ENCODE data around the gene TRAPPC11. TPM values are rescaled to one million over a fixed set of nuclear protein-coding genes. Genes with fewer than 3 reads are reported as not detected.

The TRAPPC11 gene
- total RNA-seq, 1 donor from 2014 or later = 33.5 TPM

- H3K9me3 Mint-ChIP-seq (ENCODE audit: unreplicated experiment) = no peaks in the 10 kb centered on the region
- H3K27me3 Mint-ChIP-seq (ENCODE audit: unreplicated experiment) = peaks cover 1% of the 10 kb centered on the region
- H3K4me3 Mint-ChIP-seq (ENCODE audit: unreplicated experiment) = no peak overlapping the region
- H3K36me3 Mint-ChIP-seq (ENCODE audit: low read depth, unreplicated experiment) = no peaks in the 10 kb centered on the region
- no peak overlapping the region for H3K27ac Mint-ChIP-seq (ENCODE audit: unreplicated experiment)
- H3K4me1 Mint-ChIP-seq (ENCODE audit: unreplicated experiment) = peaks cover 2% of the 10 kb centered on the region
- TF ChIP-seq, protein P1, sequence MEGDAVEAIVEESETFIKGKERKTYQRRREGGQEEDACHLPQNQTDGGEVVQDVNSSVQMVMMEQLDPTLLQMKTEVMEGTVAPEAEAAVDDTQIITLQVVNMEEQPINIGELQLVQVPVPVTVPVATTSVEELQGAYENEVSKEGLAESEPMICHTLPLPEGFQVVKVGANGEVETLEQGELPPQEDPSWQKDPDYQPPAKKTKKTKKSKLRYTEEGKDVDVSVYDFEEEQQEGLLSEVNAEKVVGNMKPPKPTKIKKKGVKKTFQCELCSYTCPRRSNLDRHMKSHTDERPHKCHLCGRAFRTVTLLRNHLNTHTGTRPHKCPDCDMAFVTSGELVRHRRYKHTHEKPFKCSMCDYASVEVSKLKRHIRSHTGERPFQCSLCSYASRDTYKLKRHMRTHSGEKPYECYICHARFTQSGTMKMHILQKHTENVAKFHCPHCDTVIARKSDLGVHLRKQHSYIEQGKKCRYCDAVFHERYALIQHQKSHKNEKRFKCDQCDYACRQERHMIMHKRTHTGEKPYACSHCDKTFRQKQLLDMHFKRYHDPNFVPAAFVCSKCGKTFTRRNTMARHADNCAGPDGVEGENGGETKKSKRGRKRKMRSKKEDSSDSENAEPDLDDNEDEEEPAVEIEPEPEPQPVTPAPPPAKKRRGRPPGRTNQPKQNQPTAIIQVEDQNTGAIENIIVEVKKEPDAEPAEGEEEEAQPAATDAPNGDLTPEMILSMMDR (IDR thresholded peaks at IDR 0.05; ENCODE audit: unreplicated experiment) = no peak
- no peak for DNase-seq (ENCODE audit: low spot score)
These were observed 46.5 kb upstream of the TRAPPC11 start for GRCh38 chr4:183612329-183613250.

DNA sequence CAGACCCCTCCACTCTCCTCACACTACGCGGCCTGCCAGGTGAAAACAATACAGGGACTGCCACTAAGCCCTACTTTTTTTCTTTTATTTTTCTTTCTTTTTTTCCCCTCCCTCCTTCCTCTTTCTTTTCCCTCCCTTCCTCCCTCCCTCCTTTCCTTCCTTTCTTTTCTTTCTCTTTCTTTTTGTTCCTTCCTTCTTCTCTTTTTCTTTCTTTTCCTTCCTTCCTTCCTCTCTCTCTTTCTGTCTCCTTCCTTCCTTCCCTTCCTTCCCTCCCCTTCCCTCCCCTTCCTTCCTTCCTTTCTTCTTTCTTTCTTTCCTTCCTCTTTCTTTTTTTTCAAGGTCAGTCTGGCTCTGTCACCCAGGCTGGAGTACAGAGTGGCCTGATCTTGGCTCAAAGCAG, 42.0 kb upstream of the TRAPPC11 start:
- TF ChIP-seq, protein P1 (IDR thresholded peaks at IDR 0.05; ENCODE audit: unreplicated experiment) = no peak
- Mint-ChIP-seq H3K4me1 (ENCODE audit: unreplicated experiment) (peaks cover 2% of the 10 kb centered on the region), H3K27me3 (ENCODE audit: unreplicated experiment) (peaks cover 1% of the 10 kb centered on the region), H3K27ac (ENCODE audit: unreplicated experiment) (no peak overlapping the region), H3K4me3 (ENCODE audit: unreplicated experiment) (no peak overlapping the region), H3K36me3 (ENCODE audit: low read depth, unreplicated experiment) (no peaks in the 10 kb centered on the region), H3K9me3 (ENCODE audit: unreplicated experiment) (no peaks in the 10 kb centered on the region)
- no peak for DNase-seq (ENCODE audit: low spot score)

DNA sequence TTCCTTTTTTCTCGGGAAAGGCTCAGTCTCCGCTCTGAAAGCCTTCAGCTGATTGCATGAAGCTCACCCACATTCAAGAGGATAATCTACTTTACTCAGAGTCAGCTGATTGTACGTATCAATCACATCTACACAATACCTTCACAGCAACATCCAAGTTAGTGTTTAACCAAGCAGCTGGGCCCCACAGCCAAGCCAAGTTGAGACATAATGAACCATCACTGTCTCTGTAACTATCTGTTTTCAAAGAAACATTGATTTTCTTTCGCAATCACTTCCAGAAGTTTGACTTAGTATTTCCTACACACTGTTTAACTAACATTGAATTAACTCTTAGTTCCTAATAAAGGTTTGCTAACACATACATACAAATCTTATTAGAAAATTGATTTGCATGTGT, 40.4 kb upstream of the TRAPPC11 start:
- Mint-ChIP-seq H3K27me3 (ENCODE audit: unreplicated experiment) (peaks cover 1% of the 10 kb centered on the region), H3K9me3 (ENCODE audit: unreplicated experiment) (no peaks in the 10 kb centered on the region), H3K4me1 (ENCODE audit: unreplicated experiment) (peaks cover 2% of the 10 kb centered on the region), H3K27ac (ENCODE audit: unreplicated experiment) (no peak overlapping the region), H3K4me3 (ENCODE audit: unreplicated experiment) (no peak overlapping the region), H3K36me3 (ENCODE audit: low read depth, unreplicated experiment) (no peaks in the 10 kb centered on the region)
- TF ChIP-seq, protein P1 (IDR thresholded peaks at IDR 0.05; ENCODE audit: unreplicated experiment) = no peak
- no peak for DNase-seq (ENCODE audit: low spot score)

GRCh38 chr4:183620421-183620820, 38.7 kb upstream of the TRAPPC11 start:
- TF ChIP-seq, protein P1 (IDR thresholded peaks at IDR 0.05; ENCODE audit: unreplicated experiment) = no peak
- Mint-ChIP-seq H3K27me3 (ENCODE audit: unreplicated experiment) (no peaks in the 10 kb centered on the region), H3K36me3 (ENCODE audit: low read depth, unreplicated experiment) (no peaks in the 10 kb centered on the region), H3K4me3 (ENCODE audit: unreplicated experiment) (no peak overlapping the region), H3K27ac (ENCODE audit: unreplicated experiment) (no peak overlapping the region), H3K4me1 (ENCODE audit: unreplicated experiment) (peaks cover 2% of the 10 kb centered on the region), H3K9me3 (ENCODE audit: unreplicated experiment) (no peaks in the 10 kb centered on the region)
- no peak for DNase-seq (ENCODE audit: low spot score)

DNA sequence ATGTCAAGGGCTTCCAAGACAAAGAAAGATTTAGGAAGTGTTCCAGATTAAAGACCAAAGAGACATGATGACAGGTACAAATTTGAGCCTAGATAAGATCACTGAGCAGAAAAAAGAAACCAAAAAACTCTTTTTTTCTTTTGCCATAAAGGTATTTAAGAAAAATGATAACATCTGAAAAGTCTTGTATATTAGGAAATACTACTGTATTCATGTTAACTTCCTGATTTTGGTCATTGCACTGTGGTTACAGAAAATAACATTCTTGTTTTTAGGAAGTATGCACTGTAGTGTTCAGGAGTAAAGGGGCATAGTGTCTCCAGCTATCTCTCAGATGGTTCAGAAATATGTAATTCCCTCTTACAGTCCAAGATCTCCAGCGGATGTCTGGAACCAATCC, 37.2 kb upstream of the TRAPPC11 start:
- no peaks in the 10 kb centered on the region for H3K9me3 Mint-ChIP-seq (ENCODE audit: unreplicated experiment)
- H3K27ac Mint-ChIP-seq (ENCODE audit: unreplicated experiment) = no peak overlapping the region
- H3K4me3 Mint-ChIP-seq (ENCODE audit: unreplicated experiment) = no peak overlapping the region
- TF ChIP-seq, protein P1 (IDR thresholded peaks at IDR 0.05; ENCODE audit: unreplicated experiment) = no peak
- H3K27me3 Mint-ChIP-seq (ENCODE audit: unreplicated experiment) = no peaks in the 10 kb centered on the region
- no peaks in the 10 kb centered on the region for H3K36me3 Mint-ChIP-seq (ENCODE audit: low read depth, unreplicated experiment)
- peaks cover 2% of the 10 kb centered on the region for H3K4me1 Mint-ChIP-seq (ENCODE audit: unreplicated experiment)
- no peak for DNase-seq (ENCODE audit: low spot score)

Measured in endothelial cell (in vitro differentiated cells).